GM12872 (cell line): ENCODE measurements around the gene EXOC8.

ENCODE experiments used
- TF ChIP-seq, protein P1 (sequence below): IDR thresholded peaks from 3 replicates; pipeline ENCODE4 v1.5.1; 2011; ENCODE audit warnings: low read depth, mild to moderate bottlenecking, low read length, moderate library complexity; ENCODE audit not compliant: insufficient read depth

The EXOC8 gene

DNA sequence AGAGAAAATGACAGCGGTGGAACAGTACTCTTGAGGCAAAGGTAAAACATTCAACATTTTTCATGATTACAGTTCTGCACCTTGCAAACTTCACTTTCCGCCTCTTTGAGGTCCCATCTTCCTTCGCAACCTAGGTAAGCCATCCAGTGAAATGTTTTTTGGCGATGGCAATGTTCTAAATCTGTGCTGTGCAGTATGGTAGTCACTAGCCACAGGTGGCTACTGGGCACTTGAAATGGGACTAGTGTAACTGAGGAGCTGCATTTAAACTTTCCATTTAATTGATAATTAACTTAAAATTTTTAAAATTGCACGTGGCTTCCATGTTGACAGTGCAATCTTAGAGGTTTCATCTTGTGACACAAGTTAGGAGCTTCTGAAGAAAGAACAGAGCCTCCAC is 13.0 kb downstream of the EXOC8 start:
- TF ChIP-seq, protein P1, sequence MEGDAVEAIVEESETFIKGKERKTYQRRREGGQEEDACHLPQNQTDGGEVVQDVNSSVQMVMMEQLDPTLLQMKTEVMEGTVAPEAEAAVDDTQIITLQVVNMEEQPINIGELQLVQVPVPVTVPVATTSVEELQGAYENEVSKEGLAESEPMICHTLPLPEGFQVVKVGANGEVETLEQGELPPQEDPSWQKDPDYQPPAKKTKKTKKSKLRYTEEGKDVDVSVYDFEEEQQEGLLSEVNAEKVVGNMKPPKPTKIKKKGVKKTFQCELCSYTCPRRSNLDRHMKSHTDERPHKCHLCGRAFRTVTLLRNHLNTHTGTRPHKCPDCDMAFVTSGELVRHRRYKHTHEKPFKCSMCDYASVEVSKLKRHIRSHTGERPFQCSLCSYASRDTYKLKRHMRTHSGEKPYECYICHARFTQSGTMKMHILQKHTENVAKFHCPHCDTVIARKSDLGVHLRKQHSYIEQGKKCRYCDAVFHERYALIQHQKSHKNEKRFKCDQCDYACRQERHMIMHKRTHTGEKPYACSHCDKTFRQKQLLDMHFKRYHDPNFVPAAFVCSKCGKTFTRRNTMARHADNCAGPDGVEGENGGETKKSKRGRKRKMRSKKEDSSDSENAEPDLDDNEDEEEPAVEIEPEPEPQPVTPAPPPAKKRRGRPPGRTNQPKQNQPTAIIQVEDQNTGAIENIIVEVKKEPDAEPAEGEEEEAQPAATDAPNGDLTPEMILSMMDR = no peak

DNA sequence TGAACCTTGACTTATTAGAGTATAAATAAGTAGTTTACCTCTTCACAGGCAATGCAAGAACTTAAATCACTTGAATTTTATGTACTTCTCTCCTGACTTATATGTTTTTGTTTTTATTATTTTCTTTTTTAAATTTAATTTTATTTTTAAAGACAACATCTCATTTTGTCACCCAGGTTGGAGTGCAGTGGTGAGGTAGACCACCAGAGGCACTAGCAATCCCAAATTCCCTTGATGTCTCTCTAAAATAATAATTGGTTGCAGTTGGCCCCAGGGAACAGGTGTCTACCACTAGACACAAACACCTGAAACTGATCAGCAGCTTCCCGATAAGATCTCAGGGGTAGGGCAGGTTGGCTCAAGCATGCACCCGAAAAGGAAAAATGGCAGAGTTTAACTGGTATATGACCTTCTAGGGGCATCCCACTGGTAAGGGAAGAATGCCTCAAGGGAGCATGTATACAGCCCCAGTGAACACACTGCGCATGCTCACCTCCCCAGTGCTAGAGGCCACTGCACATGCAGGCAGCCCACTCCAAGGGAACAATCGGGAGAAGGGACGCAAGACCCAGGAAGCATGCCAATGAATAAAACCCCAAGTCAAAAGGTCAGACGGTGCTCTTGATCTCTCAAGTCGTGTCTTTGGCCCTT is 14.6 kb downstream of the EXOC8 start:
- TF ChIP-seq, protein P1 = peak; percentile 30; the same call in 1 of the 3 replicates

DNA sequence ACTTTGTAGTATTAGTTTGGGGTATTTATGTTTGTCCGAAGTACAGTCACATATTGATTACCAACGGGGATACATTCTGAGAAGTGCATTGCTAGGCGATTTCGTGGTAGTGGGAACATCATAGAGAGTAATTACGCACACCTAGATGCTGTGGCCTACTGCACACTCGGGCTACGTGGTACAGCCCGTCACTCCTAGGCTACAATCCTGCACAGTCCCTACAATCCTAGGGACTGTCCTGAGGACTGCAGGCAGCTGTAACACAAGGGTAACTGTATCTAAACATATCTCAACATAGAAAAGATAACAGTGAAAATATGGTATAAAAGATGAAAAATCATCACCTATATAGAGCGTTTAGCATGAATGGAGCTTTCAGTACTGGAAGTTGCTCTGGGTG is 18.6 kb downstream of the EXOC8 start:
- TF ChIP-seq, protein P1 = no peak

DNA sequence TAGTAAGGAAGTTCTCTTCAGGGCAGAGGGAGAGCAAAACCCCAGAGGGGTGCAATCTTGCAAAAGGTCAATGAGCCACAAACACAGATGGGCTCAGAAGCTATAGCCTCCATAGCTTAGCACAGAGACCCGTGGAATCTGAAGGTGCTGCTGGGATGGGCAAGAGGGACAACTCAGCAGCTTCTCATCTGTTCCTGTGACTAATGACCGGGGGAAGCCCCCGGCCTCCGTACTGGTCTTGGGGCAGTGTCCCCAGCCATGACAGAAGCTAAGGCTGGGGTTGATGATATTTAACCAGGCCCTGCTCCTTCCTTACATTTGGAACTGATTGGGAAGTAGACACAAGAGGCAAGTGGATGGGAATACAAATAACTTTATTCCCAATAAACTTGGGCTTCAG is 19.1 kb downstream of the EXOC8 start:
- TF ChIP-seq, protein P1 = no peak

DNA sequence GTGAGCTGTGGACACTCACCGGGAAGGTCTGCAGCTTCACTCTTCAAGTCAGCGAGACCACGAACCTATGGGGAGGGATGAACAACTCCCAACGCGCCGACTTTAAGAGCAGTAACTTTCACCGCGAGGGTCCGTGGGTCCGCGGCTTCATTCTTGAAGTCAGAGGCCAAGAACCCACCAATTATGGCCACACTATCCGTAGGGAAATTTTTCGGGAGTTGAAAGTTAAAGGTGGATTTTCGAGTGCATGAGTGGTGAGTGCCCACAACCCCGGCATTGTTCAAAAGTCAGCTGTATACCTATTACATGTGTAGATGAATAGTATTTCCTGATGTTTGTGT is 19.7 kb downstream of the EXOC8 start:
- TF ChIP-seq, protein P1 = no peak

DNA sequence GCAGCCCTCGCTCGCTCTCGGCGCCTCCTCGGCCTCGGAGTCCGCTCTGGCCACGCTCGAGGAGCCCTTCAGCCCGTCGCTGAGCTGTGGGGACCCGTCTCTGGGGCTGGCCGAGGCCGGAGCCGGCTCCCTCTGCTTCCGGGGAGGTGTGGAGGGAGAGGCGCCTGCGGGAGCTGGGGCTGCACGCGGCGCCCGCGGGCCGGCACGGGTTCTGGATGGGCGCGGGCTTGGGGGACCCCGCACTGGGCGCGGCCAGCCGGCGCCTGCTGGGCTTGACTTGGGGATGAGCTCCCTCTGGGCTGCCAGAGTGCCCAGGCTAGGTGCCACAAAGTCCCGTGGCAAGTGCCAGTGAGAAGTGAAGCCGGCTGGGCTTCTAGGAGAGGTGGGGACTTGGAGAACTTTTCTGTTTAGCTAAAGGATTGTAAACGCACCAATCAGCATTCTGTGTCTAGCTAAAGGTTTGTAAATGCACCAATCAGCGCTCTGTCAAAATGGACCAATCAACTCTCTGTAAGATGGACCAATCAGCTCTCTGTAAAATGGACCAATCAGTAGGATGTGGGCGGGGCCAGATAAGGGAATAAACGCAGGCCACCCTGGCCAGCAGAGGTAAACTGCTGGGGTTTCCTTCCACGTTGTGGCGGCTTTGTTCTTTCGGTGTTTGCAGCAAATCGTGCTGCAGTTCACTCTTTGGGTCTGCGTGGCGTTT is 20.2 kb downstream of the EXOC8 start:
- TF ChIP-seq, protein P1 = no peak

DNA sequence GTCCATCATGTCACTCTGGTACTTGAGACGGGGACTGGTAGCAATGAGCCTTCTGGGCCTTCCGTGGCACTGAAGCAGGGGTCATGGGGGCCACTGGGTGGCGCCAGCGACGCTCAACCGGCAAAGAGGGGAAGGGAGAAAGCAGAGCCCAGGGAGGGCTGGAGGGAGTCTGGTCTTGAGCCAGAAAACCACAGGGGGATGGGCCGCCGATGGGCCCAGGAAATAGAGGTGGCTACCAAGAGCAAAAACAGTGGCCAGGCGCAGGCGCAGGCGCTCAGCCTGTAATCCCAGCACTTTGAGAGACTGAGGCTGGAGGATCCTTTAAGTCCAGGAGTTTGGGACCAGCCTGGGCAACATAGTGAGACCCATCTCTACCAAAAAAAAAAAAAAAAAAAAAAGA is 21.8 kb downstream of the EXOC8 start:
- TF ChIP-seq, protein P1 = peak; percentile 83
